Muscle layer of colon (tissue), 2 donors: Measurements from ENCODE around the gene KLHL29.

Experiments
- H3K27ac ChIP-seq: one replicate; pipeline ENCODE4 v1.7.0; 2013; ENCODE audit warnings: low read depth, mild to moderate bottlenecking, low read length, moderate library complexity
- H3K27me3 ChIP-seq, 2 donors: one replicate each; pipeline ENCODE4 v1.7.0; 2013; ENCODE audit warnings: low read length in 2 of 2, mild to moderate bottlenecking in 2 of 2; ENCODE audit not compliant: insufficient read depth in 2 of 2, control insufficient read depth in 1 of 2
- H3K36me3 ChIP-seq: one replicate; pipeline ENCODE4 v1.7.0; 2013; ENCODE audit warnings: mild to moderate bottlenecking, low read length; ENCODE audit not compliant: insufficient read depth
- H3K4me1 ChIP-seq: one replicate; pipeline ENCODE4 v1.7.0; 2013; ENCODE audit warnings: mild to moderate bottlenecking, low read length; ENCODE audit not compliant: insufficient read depth
- H3K4me3 ChIP-seq, 2 donors: one replicate each; pipeline ENCODE4 v1.7.0; 2013; ENCODE audit warnings: low read length in 2 of 2, low read depth in 1 of 2, mild to moderate bottlenecking in 1 of 2, moderate library complexity in 1 of 2
- H3K9ac ChIP-seq: one replicate; pipeline ENCODE4 v1.7.0; 2013; ENCODE audit warnings: low read length
- H3K9me3 ChIP-seq: one replicate; pipeline ENCODE4 v1.7.0; 2013; ENCODE audit warnings: mild to moderate bottlenecking, low read length
- donor health status: abdominal sarcoma.
- donor health status: Adenocarcinoma of cecum.

The KLHL29 gene

GRCh38 chr2:23707096-23707495 lies 322.1 kb downstream of the KLHL29 start:
- Histone ChIP-seq H3K9me3 (no peaks in the 10 kb centered on the region), H3K27me3 (no peaks in the 10 kb centered on the region), H3K9ac (no peak overlapping the region), H3K36me3 (peaks cover 19% of the 10 kb centered on the region), H3K27ac (no peak overlapping the region), H3K4me1 (peaks cover 6% of the 10 kb centered on the region), H3K4me3 (no peak overlapping the region)

- Histone ChIP-seq H3K9me3 (no peaks in the 10 kb centered on the region), H3K4me3 (no peak overlapping the region), H3K27me3 (no peaks in the 10 kb centered on the region), H3K9ac (no peak overlapping the region), H3K36me3 (peaks cover 8% of the 10 kb centered on the region), H3K27ac (no peak overlapping the region), H3K4me1 (peaks cover 6% of the 10 kb centered on the region)
Measured at GRCh38 chr2:23708771-23709170, 323.8 kb downstream of the KLHL29 start.

GRCh38 chr2:23709311-23709710 lies 324.3 kb downstream of the KLHL29 start:
- H3K4me1 ChIP-seq, result peaks cover 6% of the 10 kb centered on the region
- no peak overlapping the region for H3K27ac ChIP-seq
- H3K9me3 ChIP-seq, result no peaks in the 10 kb centered on the region
- H3K27me3 ChIP-seq, result no peaks in the 10 kb centered on the region
- peaks cover 8% of the 10 kb centered on the region for H3K36me3 ChIP-seq
- no peak overlapping the region for H3K4me3 ChIP-seq
- H3K9ac ChIP-seq, result no peak overlapping the region

- Histone ChIP-seq H3K27ac (no peak overlapping the region), H3K9me3 (no peaks in the 10 kb centered on the region), H3K4me1 (peaks cover 4% of the 10 kb centered on the region), H3K36me3 (no peaks in the 10 kb centered on the region), H3K27me3 (no peaks in the 10 kb centered on the region), H3K4me3 (no peak overlapping the region), H3K9ac (no peak overlapping the region)
Measured at GRCh38 chr2:23711979-23712755, 327.2 kb downstream of the KLHL29 start.

- Histone ChIP-seq H3K4me3 (no peak overlapping the region), H3K9me3 (no peaks in the 10 kb centered on the region), H3K36me3 (no peaks in the 10 kb centered on the region), H3K4me1 (no peaks in the 10 kb centered on the region), H3K27ac (no peak overlapping the region), H3K27me3 (no peaks in the 10 kb centered on the region), H3K9ac (no peak overlapping the region)
Measured at GRCh38 chr2:23712756-23713151, 327.8 kb downstream of the KLHL29 start.

GRCh38 chr2:23713351-23713750 lies 328.4 kb downstream of the KLHL29 start:
- H3K9ac ChIP-seq, result no peak overlapping the region
- H3K27ac ChIP-seq, result no peak overlapping the region
- H3K27me3 ChIP-seq, result no peaks in the 10 kb centered on the region
- no peaks in the 10 kb centered on the region for H3K4me1 ChIP-seq
- H3K4me3 ChIP-seq, result no peak overlapping the region
- H3K36me3 ChIP-seq, result no peaks in the 10 kb centered on the region
- no peaks in the 10 kb centered on the region for H3K9me3 ChIP-seq

- no peak overlapping the region for H3K4me3 ChIP-seq
- H3K9ac ChIP-seq, result no peak overlapping the region
- no peak overlapping the region for H3K27ac ChIP-seq
- H3K27me3 ChIP-seq, result no peaks in the 10 kb centered on the region
- H3K36me3 ChIP-seq, result no peaks in the 10 kb centered on the region
- H3K4me1 ChIP-seq, result no peaks in the 10 kb centered on the region
- peaks cover 5% of the 10 kb centered on the region for H3K9me3 ChIP-seq
Measured at GRCh38 chr2:23718931-23719700, 334.1 kb downstream of the KLHL29 start.

GRCh38 chr2:23719716-23720115 lies 334.7 kb downstream of the KLHL29 start:
- Histone ChIP-seq H3K36me3 (no peaks in the 10 kb centered on the region), H3K4me1 (no peaks in the 10 kb centered on the region), H3K4me3 (no peak overlapping the region), H3K27ac (no peak overlapping the region), H3K27me3 (no peaks in the 10 kb centered on the region), H3K9ac (no peak overlapping the region), H3K9me3 (peaks cover 5% of the 10 kb centered on the region)

- no peak overlapping the region for H3K4me3 ChIP-seq
- H3K27ac ChIP-seq, result no peak overlapping the region
- H3K36me3 ChIP-seq, result no peaks in the 10 kb centered on the region
- H3K9ac ChIP-seq, result no peak overlapping the region
- no peaks in the 10 kb centered on the region for H3K4me1 ChIP-seq
- no peaks in the 10 kb centered on the region for H3K27me3 ChIP-seq
- H3K9me3 ChIP-seq, result peaks cover 5% of the 10 kb centered on the region
Measured at GRCh38 chr2:23720705-23721453, 335.9 kb downstream of the KLHL29 start.

- H3K9ac ChIP-seq, result no peak overlapping the region
- no peaks in the 10 kb centered on the region for H3K27me3 ChIP-seq
- H3K4me3 ChIP-seq, result no peak overlapping the region
- H3K4me1 ChIP-seq, result no peaks in the 10 kb centered on the region
- H3K27ac ChIP-seq, result no peak overlapping the region
- peaks cover 5% of the 10 kb centered on the region for H3K9me3 ChIP-seq
- H3K36me3 ChIP-seq, result no peaks in the 10 kb centered on the region
Measured at GRCh38 chr2:23721454-23721826, 336.5 kb downstream of the KLHL29 start.

GRCh38 chr2:23722255-23722654 lies 337.3 kb downstream of the KLHL29 start:
- Histone ChIP-seq H3K4me1 (no peaks in the 10 kb centered on the region), H3K4me3 (no peak overlapping the region), H3K9me3 (peaks cover 5% of the 10 kb centered on the region), H3K9ac (no peak overlapping the region), H3K36me3 (no peaks in the 10 kb centered on the region), H3K27me3 (no peaks in the 10 kb centered on the region), H3K27ac (no peak overlapping the region)
